GM21423 (cell line): Measurements from ENCODE around the gene HOXB2.

Source experiments
- ATAC-seq: cut with Tn5 transposase; IDR thresholded peaks from one replicate; pipeline ENCODE4 v1.9.1; 2021; ENCODE audit warnings: mild to moderate bottlenecking, moderate library complexity; ENCODE audit not compliant: unreplicated experiment

HOXB2 gene

GRCh38 chr17:48545022-48545375, at the start of gene HOXB2:
Gene HOXB2 (minus strand): TSS chr17:48545109. CDS start chr17:48544911, 198 bp downstream.
- no peak for ATAC-seq

GRCh38 chr17:48593840-48594537, 49.1 kb upstream of the HOXB2 start:
- no peak for ATAC-seq

- ATAC-seq: no peak
Observed at GRCh38 chr17:48593126-48593829, 48.4 kb upstream of the HOXB2 start, which contains the start of gene HOXB5. Gene HOXB5 (minus strand): TSS chr17:48593779. CDS start chr17:48593682, 97 bp downstream.

- ATAC-seq: no peak
Observed at GRCh38 chr17:48592577-48592976, 47.7 kb upstream of the HOXB2 start.

GRCh38 chr17:48592057-48592514, 47.2 kb upstream of the HOXB2 start:
- ATAC-seq: no peak

GRCh38 chr17:48591255-48592056, 46.5 kb upstream of the HOXB2 start:
- ATAC-seq: no peak

- ATAC-seq: no peak
Observed at GRCh38 chr17:48590607-48591161, 45.8 kb upstream of the HOXB2 start.

- ATAC-seq: no peak
Observed at GRCh38 chr17:48589831-48590606, 45.1 kb upstream of the HOXB2 start, which contains the start of gene HOXB3. Gene HOXB3 (minus strand): TSS chr17:48590241. CDS start chr17:48552474, 37,767 bp downstream.

GRCh38 chr17:48589060-48589830, 44.3 kb upstream of the HOXB2 start:
- no peak for ATAC-seq

GRCh38 chr17:48588528-48588927, 43.6 kb upstream of the HOXB2 start:
- no peak for ATAC-seq

- no peak for ATAC-seq
Observed at GRCh38 chr17:48588074-48588415, 43.1 kb upstream of the HOXB2 start.

GRCh38 chr17:48587276-48588073, 42.6 kb upstream of the HOXB2 start:
- no peak for ATAC-seq

- no peak for ATAC-seq
Observed at GRCh38 chr17:48586355-48587258, 41.7 kb upstream of the HOXB2 start.

- ATAC-seq: no peak
Observed at GRCh38 chr17:48584223-48584741, 39.4 kb upstream of the HOXB2 start.

GRCh38 chr17:48583708-48584222, 38.9 kb upstream of the HOXB2 start:
- ATAC-seq: no peak

GRCh38 chr17:48582750-48583069, 37.8 kb upstream of the HOXB2 start:
- ATAC-seq: no peak

GRCh38 chr17:48579760-48580554, 35.0 kb upstream of the HOXB2 start:
- no peak for ATAC-seq
